GM12891 (cell line): Measurements from ENCODE around the gene ARHGAP15.

Source experiments
- POLR2A ChIP-seq: IDR thresholded peaks from 2 replicates; pipeline ENCODE4 v1.6.1; 2011; ENCODE audit warnings: low read depth, low read length, control low read depth
- POLR2AphosphoS5 ChIP-seq: IDR thresholded peaks from 2 replicates; pipeline ENCODE4 v1.6.1; 2011; ENCODE audit warnings: low read depth, low read length, control low read depth
- POU2F2 ChIP-seq: IDR thresholded peaks from 2 replicates; pipeline ENCODE4 v1.6.1; 2011; ENCODE audit warnings: low read depth, mild to moderate bottlenecking, control low read depth, low read length, moderate library complexity
- TAF1 ChIP-seq: IDR thresholded peaks from 2 replicates; pipeline ENCODE4 v1.6.1; 2011; ENCODE audit warnings: low read depth, low read length, control low read depth

DNA sequence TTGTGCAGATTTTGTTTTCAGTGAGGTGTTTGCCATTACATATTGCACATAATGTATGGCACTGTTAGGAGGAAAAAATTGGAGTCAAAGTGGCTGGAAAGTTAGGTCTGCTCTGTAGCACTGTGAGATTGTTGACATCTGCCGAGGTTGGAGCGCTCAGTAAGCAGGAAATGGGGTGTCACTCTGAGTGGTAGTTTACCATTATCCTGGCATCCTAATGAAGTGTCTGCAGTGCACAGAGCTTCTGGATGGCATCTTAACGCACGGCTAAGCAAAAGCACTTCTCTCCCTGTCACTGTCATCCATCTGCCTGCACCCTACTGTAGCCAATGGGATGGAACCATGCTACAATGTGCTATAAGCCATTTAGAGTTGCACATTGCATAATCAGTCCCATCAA, 561.9 kb downstream of the ARHGAP15 start:
- TF ChIP-seq POLR2A (no peak), POLR2AphosphoS5 (no peak), TAF1 (no peak), POU2F2 (no peak)
